ENCODE results near the gene ZSWIM5. TPM values are rescaled to one million over a fixed set of nuclear protein-coding genes. Genes with fewer than 3 reads are reported as not detected.

ZSWIM5 gene
- total and polyA plus RNA-seq, 9 of the 15 experiments (the other 6 are each of a cell fraction or from before 2014, with no cell fraction given): under 0.01 to 0.07 (median 0.03) TPM; not detected in 3

GRCh38 chr1:45230537-45230936, 24.1 kb upstream of the ZSWIM5 start (continued):
- TF ChIP-seq REST (IDR thresholded peaks at IDR 0.05; ENCODE audit: borderline replicate concordance): peak; percentile 38; the same call in 1 of the 2 replicates
- TF ChIP-seq REST (CRISPR knock-in tag; IDR thresholded peaks at IDR 0.05; ENCODE audit: low read depth): no peak
- no peak for TF ChIP-seq ZNF512 (tag; IDR thresholded peaks at IDR 0.05)
- TF ChIP-seq OTX1 (CRISPR knock-in tag; IDR thresholded peaks at IDR 0.05): no peak
- no peak for TF ChIP-seq C11orf30 (IDR thresholded peaks at IDR 0.05; ENCODE audit: low read depth)
- TF ChIP-seq ELF4 (CRISPR knock-in tag; IDR thresholded peaks at IDR 0.05): no peak
- TF ChIP-seq TFE3 (CRISPR knock-in tag; IDR thresholded peaks at IDR 0.05): no peak
- TF ChIP-seq CREBBP (IDR thresholded peaks at IDR 0.05; ENCODE audit: low read depth, low read length): no peak
- TF ChIP-seq ZSCAN29 (IDR thresholded peaks at IDR 0.05): no peak
- TF ChIP-seq DNMT1 (IDR thresholded peaks at IDR 0.05): no peak
- TF ChIP-seq ESRRA (IDR thresholded peaks at IDR 0.05; ENCODE audit: borderline replicate concordance, low read depth): no peak
- no peak for TF ChIP-seq CREB1 (IDR thresholded peaks at IDR 0.05)
- no peak for TF ChIP-seq CREB1 (CRISPR knock-in tag; IDR thresholded peaks at IDR 0.05)
- no peak for TF ChIP-seq CGGBP1 (CRISPR knock-in tag; IDR thresholded peaks at IDR 0.05)
- TF ChIP-seq FOXK2 (conservative IDR thresholded peaks at IDR 0.05 in 1 of 2, IDR thresholded peaks at IDR 0.05 in 1 of 2; ENCODE audit: low read depth in 2 of 2): no peak
- no peak for TF ChIP-seq NFXL1 (CRISPR knock-in tag; IDR thresholded peaks at IDR 0.05)
- TF ChIP-seq HNRNPUL1 (IDR thresholded peaks at IDR 0.05; ENCODE audit: low read length): no peak
- TF ChIP-seq MTF1 (CRISPR knock-in tag; IDR thresholded peaks at IDR 0.05; ENCODE audit: borderline replicate concordance): no peak
